IPS-NIHi11 (cell line): ENCODE measurements around the gene P2RY12.

Experiments
- DNase-seq: peaks from one replicate; pipeline ENCODE4 v3.0.0; 2012; ENCODE audit warnings: mixed read lengths, low spot score

P2RY12 gene

GRCh38 chr3:151346292-151346691 is 38.3 kb downstream of the P2RY12 start:
- no peak for DNase-seq

- DNase-seq: no peak
Measured at GRCh38 chr3:151345859-151346258, 38.7 kb downstream of the P2RY12 start.

- no peak for DNase-seq
Measured at GRCh38 chr3:151331696-151332095, 52.9 kb downstream of the P2RY12 start.

GRCh38 chr3:151330899-151331298 is 53.7 kb downstream of the P2RY12 start:
- no peak for DNase-seq

GRCh38 chr3:151330379-151330778 is 54.2 kb downstream of the P2RY12 start:
- DNase-seq: no peak

GRCh38 chr3:151329363-151329762 is 55.2 kb downstream of the P2RY12 start, which contains the start of gene P2RY13:
TSS of gene P2RY13 (minus strand) at chr3:151329549. CDS start at chr3:151329528, 21 bp downstream.
- no peak for DNase-seq

GRCh38 chr3:151328298-151328995 is 56.1 kb downstream of the P2RY12 start:
- no peak for DNase-seq

- peak; percentile 23 for DNase-seq
Measured at GRCh38 chr3:151327571-151328198, 56.9 kb downstream of the P2RY12 start.

GRCh38 chr3:151322511-151322910 is 62.0 kb downstream of the P2RY12 start:
- no peak for DNase-seq

- no peak for DNase-seq
Measured at GRCh38 chr3:151321526-151321925, 63.0 kb downstream of the P2RY12 start.

GRCh38 chr3:151320131-151320530 is 64.4 kb downstream of the P2RY12 start:
- no peak for DNase-seq

- DNase-seq: no peak
Measured at GRCh38 chr3:151319628-151320027, 64.9 kb downstream of the P2RY12 start.

GRCh38 chr3:151318991-151319390 is 65.6 kb downstream of the P2RY12 start:
- no peak for DNase-seq

GRCh38 chr3:151318313-151318712 is 66.2 kb downstream of the P2RY12 start:
- no peak for DNase-seq

GRCh38 chr3:151316267-151316991 is 68.1 kb downstream of the P2RY12 start, which contains the start of gene GPR87:
TSS of gene GPR87 (minus strand) at chr3:151316820. CDS start at chr3:151300100, 16,720 bp downstream.
- peak; percentile 38 for DNase-seq

GRCh38 chr3:151315846-151316245 is 68.7 kb downstream of the P2RY12 start:
- no peak for DNase-seq

- no peak for DNase-seq
Measured at GRCh38 chr3:151315136-151315535, 69.4 kb downstream of the P2RY12 start.

- DNase-seq: no peak
Measured at GRCh38 chr3:151314593-151314992, 70.0 kb downstream of the P2RY12 start.

GRCh38 chr3:151314137-151314536 is 70.4 kb downstream of the P2RY12 start:
- DNase-seq: no peak

GRCh38 chr3:151312972-151313371 is 71.6 kb downstream of the P2RY12 start:
- DNase-seq: peak; percentile 13

- DNase-seq: no peak
Measured at GRCh38 chr3:151309566-151309965, 75.0 kb downstream of the P2RY12 start.

GRCh38 chr3:151307583-151308488 is 76.7 kb downstream of the P2RY12 start:
- no peak for DNase-seq
